ENCODE results near the gene TWIST2.

TWIST2 gene

GRCh38 chr2:238847841-238848690 is at the start of gene TWIST2:
Gene TWIST2, plus strand, starts transcription at chr2:238848085. Its CDS starts 131 bp downstream, at chr2:238848216.
- DNase-seq (ENCODE audit: low read depth in 2 of 2): no peak

- DNase-seq (ENCODE audit: low read depth in 2 of 2): no peak
These were observed 46.1 kb upstream of the TWIST2 start for GRCh38 chr2:238801791-238802190.

- no peak for DNase-seq (ENCODE audit: low read depth in 2 of 2)
These were observed 44.9 kb upstream of the TWIST2 start for GRCh38 chr2:238802957-238803356.

- no peak for DNase-seq (ENCODE audit: low read depth in 2 of 2)
These were observed 43.7 kb upstream of the TWIST2 start for GRCh38 chr2:238803996-238804870.

- no peak for DNase-seq (ENCODE audit: low read depth in 2 of 2)
These were observed 39.1 kb upstream of the TWIST2 start for GRCh38 chr2:238808761-238809160.

GRCh38 chr2:238810321-238810720 is 37.6 kb upstream of the TWIST2 start:
- DNase-seq (ENCODE audit: low read depth in 2 of 2): no peak

- DNase-seq (ENCODE audit: low read depth in 2 of 2): no peak
These were observed 36.6 kb upstream of the TWIST2 start for GRCh38 chr2:238811293-238811692.

- no peak for DNase-seq (ENCODE audit: low read depth in 2 of 2)
These were observed 36.1 kb upstream of the TWIST2 start for GRCh38 chr2:238811759-238812158.

- DNase-seq (ENCODE audit: low read depth in 2 of 2): no peak
These were observed 34.8 kb upstream of the TWIST2 start for GRCh38 chr2:238813109-238813508.

GRCh38 chr2:238814815-238815214 is 33.1 kb upstream of the TWIST2 start:
- DNase-seq (ENCODE audit: low read depth in 2 of 2): no peak

GRCh38 chr2:238816291-238816690 is 31.6 kb upstream of the TWIST2 start:
- DNase-seq (ENCODE audit: low read depth in 2 of 2): no peak

GRCh38 chr2:238817382-238817781 is 30.5 kb upstream of the TWIST2 start:
- DNase-seq (ENCODE audit: low read depth in 2 of 2): no peak

GRCh38 chr2:238817891-238818290 is 30.0 kb upstream of the TWIST2 start:
- no peak for DNase-seq (ENCODE audit: low read depth in 2 of 2)

GRCh38 chr2:238818561-238818960 is 29.3 kb upstream of the TWIST2 start:
- no peak for DNase-seq (ENCODE audit: low read depth in 2 of 2)

- DNase-seq (ENCODE audit: low read depth in 2 of 2): no peak
These were observed 27.7 kb upstream of the TWIST2 start for GRCh38 chr2:238820197-238820596.

- DNase-seq (ENCODE audit: low read depth in 2 of 2): no peak
These were observed 27.0 kb upstream of the TWIST2 start for GRCh38 chr2:238820916-238821315.

- DNase-seq (ENCODE audit: low read depth in 2 of 2): no peak
These were observed 26.5 kb upstream of the TWIST2 start for GRCh38 chr2:238821391-238821790.

- no peak for DNase-seq (ENCODE audit: low read depth in 2 of 2)
These were observed 25.8 kb upstream of the TWIST2 start for GRCh38 chr2:238821944-238822670.

- DNase-seq (ENCODE audit: low read depth in 2 of 2): no peak
These were observed 24.9 kb upstream of the TWIST2 start for GRCh38 chr2:238822955-238823354.

- DNase-seq (ENCODE audit: low read depth in 2 of 2): no peak
These were observed 16.7 kb upstream of the TWIST2 start for GRCh38 chr2:238831177-238831576.

GRCh38 chr2:238834982-238835381 is 12.9 kb upstream of the TWIST2 start:
- no peak for DNase-seq (ENCODE audit: low read depth in 2 of 2)

GRCh38 chr2:238835726-238836301 is 12.1 kb upstream of the TWIST2 start:
- DNase-seq (ENCODE audit: low read depth in 2 of 2): no peak
